MM.1S (cell line): ENCODE data around the gene PLCB2.

Source experiments
- DNase-seq: peaks from one replicate; pipeline ENCODE4 v3.0.0-alpha.2; 2015
- H2AFZ ChIP-seq: fragments of 300-600 bp; sonication (generic); 2 replicates; pipeline ENCODE4 v1.6.0; 2016; ENCODE audit warnings: antibody characterized with exemption, low read length
- H3F3A ChIP-seq: fragments of 300-600 bp; sonication (generic); 2 replicates; pipeline ENCODE4 v1.6.1; 2016; ENCODE audit warnings: mild to moderate bottlenecking, antibody characterized with exemption, low read length, moderate library complexity, mixed read lengths; ENCODE audit not compliant: insufficient read depth
- H3K27ac ChIP-seq: fragments of 300-600 bp; sonication (generic); 2 replicates; pipeline ENCODE4 v1.5.1; 2016; ENCODE audit warnings: mild to moderate bottlenecking, low read length
- H3K27me3 ChIP-seq: fragments of 300-600 bp; sonication (generic); replicated peaks from 2 replicates; pipeline ENCODE4 v1.6.0; 2016; ENCODE audit warnings: low read length; ENCODE audit not compliant: insufficient read depth
- H3K36me3 ChIP-seq: fragments of 300-600 bp; sonication (generic); replicated peaks from 2 replicates; pipeline ENCODE4 v1.6.1; 2016; ENCODE audit warnings: mild to moderate bottlenecking, low read length, mixed read lengths; ENCODE audit not compliant: insufficient read depth
- H3K4me1 ChIP-seq: fragments of 300-600 bp; sonication (generic); 2 replicates; pipeline ENCODE4 v1.6.1; 2016; ENCODE audit warnings: low read length, mixed read lengths
- H3K4me2 ChIP-seq: fragments of 300-600 bp; sonication (generic); 2 replicates; pipeline ENCODE4 v1.6.0; 2016; ENCODE audit warnings: low read depth, low read length
- H3K4me3 ChIP-seq: fragments of 300-600 bp; sonication (generic); 2 replicates; pipeline ENCODE4 v1.5.1; 2016; ENCODE audit warnings: low read length, mixed read lengths
- H3K79me2 ChIP-seq: fragments of 300-600 bp; sonication (generic); 2 replicates; pipeline ENCODE4 v1.6.1; 2016; ENCODE audit warnings: mixed run types, low read length, mixed read lengths
- H3K9ac ChIP-seq: fragments of 300-600 bp; sonication (generic); 2 replicates; pipeline ENCODE4 v1.6.1; 2016; ENCODE audit warnings: low read length, mixed read lengths
- H3K9me2 ChIP-seq: fragments of 300-600 bp; sonication (generic); replicated peaks from 2 replicates; pipeline ENCODE4 v1.6.1; 2016; ENCODE audit warnings: mild to moderate bottlenecking, low read length, mixed read lengths; ENCODE audit not compliant: insufficient read depth
- H3K9me3 ChIP-seq: fragments of 300-600 bp; sonication (generic); replicated peaks from 2 replicates; pipeline ENCODE4 v1.6.1; 2016; ENCODE audit warnings: mild to moderate bottlenecking, low read length, mixed read lengths; ENCODE audit not compliant: insufficient read depth
- H4K20me1 ChIP-seq: fragments of 300-600 bp; sonication (generic); 2 replicates; pipeline ENCODE4 v1.6.1; 2016; ENCODE audit warnings: mild to moderate bottlenecking, low read length, moderate library complexity, mixed read lengths; ENCODE audit not compliant: insufficient read depth
- CTCF ChIP-seq: fragments of 300-600 bp; sonication (generic); IDR thresholded peaks from 2 replicates; pipeline ENCODE4 v1.5.1; 2016; ENCODE audit warnings: antibody characterized with exemption, low read length, mixed read lengths
- EZH2 ChIP-seq: fragments of 300-600 bp; sonication (generic); optimal IDR thresholded peaks from 2 replicates; pipeline ENCODE3; 2017; ENCODE audit warnings: low read depth, mild to moderate bottlenecking, antibody characterized with exemption, low read length, mixed read lengths
- EZH2phosphoT487 ChIP-seq: fragments of 300-600 bp; sonication (generic); IDR thresholded peaks from 2 replicates; pipeline ENCODE4 v1.6.1; 2018; ENCODE audit warnings: antibody characterized with exemption, low read length

Gene PLCB2

GRCh38 chr15:40306908-40307307 lies 827 bp downstream of the PLCB2 start:
- no peak overlapping the region for H3K4me3 ChIP-seq

GRCh38 chr15:40306371-40306770 lies 1.4 kb downstream of the PLCB2 start:
- Histone ChIP-seq H3K4me3 (no peak overlapping the region), H2AFZ (no peak overlapping the region), H3K36me3 (no peaks in the 10 kb centered on the region), H3K4me1 (no peaks in the 10 kb centered on the region), H3K9me2 (no peaks in the 10 kb centered on the region), H3K4me2 (no peak overlapping the region), H3K27me3 (no peaks in the 10 kb centered on the region), H4K20me1 (no peaks in the 10 kb centered on the region), H3K79me2 (no peaks in the 10 kb centered on the region), H3K9ac (no peak overlapping the region), H3K9me3 (no peaks in the 10 kb centered on the region), H3K27ac (no peak overlapping the region), H3F3A (no peaks in the 10 kb centered on the region)
- DNase-seq = no peak
- TF ChIP-seq CTCF (no peak), EZH2 (no peak), EZH2phosphoT487 (no peak)

More at GRCh38 chr15:40306908-40307307, 827 bp downstream of the PLCB2 start:
- Histone ChIP-seq H3K9me3 (no peaks in the 10 kb centered on the region), H3K27me3 (no peaks in the 10 kb centered on the region), H3K9ac (no peak overlapping the region), H2AFZ (no peak overlapping the region), H3F3A (no peaks in the 10 kb centered on the region), H3K4me2 (no peak overlapping the region), H3K4me1 (no peaks in the 10 kb centered on the region), H3K9me2 (no peaks in the 10 kb centered on the region), H4K20me1 (no peaks in the 10 kb centered on the region), H3K79me2 (no peaks in the 10 kb centered on the region), H3K27ac (no peak overlapping the region), H3K36me3 (no peaks in the 10 kb centered on the region)
- TF ChIP-seq EZH2 (no peak), CTCF (no peak), EZH2phosphoT487 (no peak)
- DNase-seq = no peak

GRCh38 chr15:40305281-40305680 lies 2.5 kb downstream of the PLCB2 start:
- Histone ChIP-seq H4K20me1 (no peaks in the 10 kb centered on the region), H3K4me2 (no peak overlapping the region), H3K9me2 (no peaks in the 10 kb centered on the region), H2AFZ (no peak overlapping the region), H3K36me3 (no peaks in the 10 kb centered on the region), H3K4me3 (no peak overlapping the region), H3K79me2 (no peaks in the 10 kb centered on the region), H3F3A (no peaks in the 10 kb centered on the region), H3K4me1 (no peaks in the 10 kb centered on the region), H3K9ac (no peak overlapping the region), H3K9me3 (no peaks in the 10 kb centered on the region), H3K27me3 (peaks cover 2% of the 10 kb centered on the region; the same call in 1 of the 2 replicates), H3K27ac (no peak overlapping the region)
- TF ChIP-seq EZH2 (no peak), EZH2phosphoT487 (no peak), CTCF (no peak)
- DNase-seq = no peak
